Activated CD4-positive, alpha-beta T cell treated with anti-CD3 and anti-CD28 coated beads, Interleukin-2, amount 50 U/mL, for 16 hours (primary cell): ENCODE results near the gene IL12RB2.

Source experiments
- DNase-seq: peaks from one replicate; pipeline ENCODE4 v3.0.0-alpha.2; 2020

The IL12RB2 gene, protein sequence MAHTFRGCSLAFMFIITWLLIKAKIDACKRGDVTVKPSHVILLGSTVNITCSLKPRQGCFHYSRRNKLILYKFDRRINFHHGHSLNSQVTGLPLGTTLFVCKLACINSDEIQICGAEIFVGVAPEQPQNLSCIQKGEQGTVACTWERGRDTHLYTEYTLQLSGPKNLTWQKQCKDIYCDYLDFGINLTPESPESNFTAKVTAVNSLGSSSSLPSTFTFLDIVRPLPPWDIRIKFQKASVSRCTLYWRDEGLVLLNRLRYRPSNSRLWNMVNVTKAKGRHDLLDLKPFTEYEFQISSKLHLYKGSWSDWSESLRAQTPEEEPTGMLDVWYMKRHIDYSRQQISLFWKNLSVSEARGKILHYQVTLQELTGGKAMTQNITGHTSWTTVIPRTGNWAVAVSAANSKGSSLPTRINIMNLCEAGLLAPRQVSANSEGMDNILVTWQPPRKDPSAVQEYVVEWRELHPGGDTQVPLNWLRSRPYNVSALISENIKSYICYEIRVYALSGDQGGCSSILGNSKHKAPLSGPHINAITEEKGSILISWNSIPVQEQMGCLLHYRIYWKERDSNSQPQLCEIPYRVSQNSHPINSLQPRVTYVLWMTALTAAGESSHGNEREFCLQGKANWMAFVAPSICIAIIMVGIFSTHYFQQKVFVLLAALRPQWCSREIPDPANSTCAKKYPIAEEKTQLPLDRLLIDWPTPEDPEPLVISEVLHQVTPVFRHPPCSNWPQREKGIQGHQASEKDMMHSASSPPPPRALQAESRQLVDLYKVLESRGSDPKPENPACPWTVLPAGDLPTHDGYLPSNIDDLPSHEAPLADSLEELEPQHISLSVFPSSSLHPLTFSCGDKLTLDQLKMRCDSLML

GRCh38 chr1:67307251-67308060, at the start of gene IL12RB2:
Gene IL12RB2, plus strand, starts transcription at chr1:67307873. Its CDS starts 12,496 bp downstream, at chr1:67320369.
- DNase-seq: peak; percentile 90

- DNase-seq: no peak
Measured at GRCh38 chr1:67261680-67262079, 46.0 kb upstream of the IL12RB2 start.

- no peak for DNase-seq
Measured at GRCh38 chr1:67262735-67263134, 44.9 kb upstream of the IL12RB2 start.

GRCh38 chr1:67264152-67264551, 43.5 kb upstream of the IL12RB2 start:
- DNase-seq: no peak

DNA sequence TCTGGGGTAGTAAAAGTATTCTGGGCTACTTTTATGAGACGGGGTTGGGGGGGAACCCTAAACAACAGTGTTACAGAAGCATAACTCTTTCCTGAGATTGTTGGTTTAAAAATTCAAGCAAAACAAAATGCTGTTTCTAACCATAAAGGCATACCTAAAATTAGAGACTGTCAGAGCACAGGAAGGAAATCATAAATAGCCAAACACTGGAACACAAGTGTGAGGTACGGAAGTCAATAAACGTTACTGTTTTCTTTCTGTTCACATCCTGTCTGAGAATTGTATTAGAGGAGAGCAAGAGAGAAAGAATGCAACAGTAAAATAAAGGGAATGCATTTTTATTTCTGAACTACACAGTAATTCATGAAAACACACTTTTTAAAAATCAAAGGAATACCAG, 42.8 kb upstream of the IL12RB2 start:
- DNase-seq: no peak

- DNase-seq: no peak
Measured at GRCh38 chr1:67269061-67269460, 38.6 kb upstream of the IL12RB2 start.

DNA sequence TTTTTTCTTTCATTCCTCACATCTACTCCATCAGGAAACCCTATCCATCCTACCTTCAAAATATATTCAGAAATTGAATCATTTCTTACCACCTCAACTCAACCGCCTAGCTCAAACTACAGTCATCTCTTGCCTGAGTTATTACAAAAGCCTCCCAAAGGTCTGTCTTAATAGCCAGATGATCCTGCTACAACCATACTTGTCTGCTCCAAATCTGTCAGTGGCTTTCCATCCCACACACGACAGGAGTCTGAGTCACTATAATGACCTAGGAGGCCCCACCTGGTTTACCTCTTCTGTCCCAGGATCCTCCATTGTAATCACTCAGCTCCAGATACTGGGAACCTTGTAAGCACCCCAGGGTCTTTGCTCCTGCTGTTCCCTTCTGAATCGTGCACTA, 37.1 kb upstream of the IL12RB2 start:
- DNase-seq: peak; percentile 71

GRCh38 chr1:67273591-67273990, 34.1 kb upstream of the IL12RB2 start:
- DNase-seq: peak; percentile 30

DNA sequence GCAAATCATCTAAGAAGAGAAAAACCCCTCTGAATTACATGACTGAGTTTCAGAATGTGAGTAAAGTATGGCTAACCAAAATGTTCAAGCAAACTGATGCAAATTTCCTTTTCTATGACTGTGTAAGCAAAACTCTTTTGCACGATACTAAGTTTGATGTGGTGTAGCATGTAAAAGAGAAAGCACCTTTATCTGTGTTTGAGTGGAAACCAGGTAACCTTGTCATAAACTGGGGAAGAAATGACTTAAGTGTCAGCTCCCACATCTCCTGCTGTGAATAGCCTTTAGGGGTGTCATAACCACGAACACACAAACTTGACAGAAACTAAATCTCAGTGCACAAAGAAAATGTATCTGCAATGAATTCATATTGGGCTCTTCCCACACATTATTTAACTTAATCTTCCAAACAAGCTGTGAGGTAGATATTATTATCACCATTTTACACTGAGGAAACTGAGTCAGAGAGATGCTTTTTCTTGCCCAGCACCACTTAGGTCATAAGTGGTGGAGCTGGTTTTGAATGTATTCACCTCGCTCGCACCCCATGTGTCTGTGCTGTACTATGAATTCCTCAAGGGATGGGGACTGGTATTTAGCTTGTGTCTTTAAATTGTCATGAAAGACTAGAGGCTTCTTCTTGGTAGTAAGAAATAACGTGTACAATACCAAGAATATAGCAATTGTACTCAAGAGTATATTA, 32.9 kb upstream of the IL12RB2 start:
- DNase-seq: peak; percentile 95

DNA sequence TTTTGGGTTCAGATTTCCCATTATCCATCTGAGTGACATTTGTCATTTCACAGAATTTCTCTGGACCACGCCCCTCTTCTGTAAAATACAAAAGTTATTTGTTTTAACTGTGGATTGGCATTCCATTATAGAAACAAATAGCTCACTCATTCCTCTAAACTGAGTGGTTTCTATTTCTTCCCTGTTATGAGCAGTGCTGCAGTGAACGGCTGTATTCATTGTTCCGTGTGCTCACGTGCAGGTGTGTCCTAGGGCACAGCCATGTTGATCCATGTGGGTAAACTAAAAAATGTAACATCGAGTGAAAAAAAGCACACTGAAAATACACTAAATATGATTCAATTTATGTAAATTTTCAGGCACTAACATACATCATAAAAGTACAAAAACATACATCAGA, 27.0 kb upstream of the IL12RB2 start:
- DNase-seq: no peak

GRCh38 chr1:67281244-67281643, 26.4 kb upstream of the IL12RB2 start:
- no peak for DNase-seq

GRCh38 chr1:67285780-67286488, 21.7 kb upstream of the IL12RB2 start:
- peak; percentile 65 for DNase-seq

- DNase-seq: no peak
Measured at GRCh38 chr1:67290236-67290635, 17.4 kb upstream of the IL12RB2 start.

- DNase-seq: peak; percentile 78
Measured at GRCh38 chr1:67294836-67295617, 12.6 kb upstream of the IL12RB2 start.

DNA sequence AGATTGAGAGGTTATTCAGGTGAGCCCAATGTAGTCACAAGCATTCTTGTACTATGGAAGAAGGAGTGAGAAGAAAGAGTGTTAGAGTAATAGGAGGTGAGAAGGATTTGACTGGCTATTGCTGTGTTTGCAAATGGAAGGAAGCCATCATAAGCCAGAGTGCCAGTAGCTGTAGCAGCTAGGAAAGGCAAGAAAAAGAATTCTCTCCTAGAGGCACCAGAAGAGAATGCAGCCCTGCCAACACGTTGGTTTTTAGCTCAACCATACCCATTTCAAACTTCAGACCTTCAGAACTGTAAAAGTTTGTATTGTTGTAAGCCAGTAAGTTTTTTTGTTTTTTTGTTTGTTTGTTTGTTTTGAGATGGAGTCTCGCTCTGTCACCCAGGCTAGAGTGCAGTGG, 8.9 kb upstream of the IL12RB2 start:
- no peak for DNase-seq

DNA sequence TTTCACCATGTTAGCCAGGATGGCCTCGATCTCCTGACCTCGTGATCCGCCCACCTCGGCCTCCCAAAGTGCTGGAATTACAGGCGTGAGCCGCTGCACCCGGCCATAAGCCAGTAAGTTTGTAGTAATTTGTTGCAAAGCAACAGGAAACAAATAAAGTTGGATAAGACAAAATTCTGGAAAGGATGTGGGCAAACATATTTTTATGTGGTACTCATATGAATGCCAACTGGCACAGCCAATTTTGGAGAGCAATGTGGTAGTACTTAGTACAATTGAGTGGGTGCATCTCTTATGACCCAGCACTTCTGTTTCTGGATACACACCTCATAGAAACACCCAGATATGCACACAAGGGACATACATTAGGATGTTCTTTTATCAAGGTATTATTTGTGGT, 8.4 kb upstream of the IL12RB2 start:
- no peak for DNase-seq

DNA sequence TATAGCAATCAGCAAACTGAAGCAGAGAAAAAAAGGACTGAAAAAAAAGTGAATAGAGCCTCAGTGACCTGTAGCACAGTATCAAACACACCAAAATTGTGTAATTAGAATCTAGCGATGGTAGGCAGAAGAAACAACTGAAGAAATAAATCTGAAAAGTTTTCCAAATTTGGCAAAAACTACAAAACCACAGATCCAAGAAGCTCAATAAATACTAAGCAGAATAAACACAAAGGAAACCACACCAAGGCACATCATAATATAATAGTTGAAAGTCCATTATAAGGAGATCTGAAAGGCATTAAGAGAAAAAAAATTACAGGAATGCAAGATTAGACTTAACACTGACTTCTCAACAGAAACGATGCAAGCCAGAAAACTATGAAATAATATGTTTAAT, 7.1 kb upstream of the IL12RB2 start:
- DNase-seq: no peak

DNA sequence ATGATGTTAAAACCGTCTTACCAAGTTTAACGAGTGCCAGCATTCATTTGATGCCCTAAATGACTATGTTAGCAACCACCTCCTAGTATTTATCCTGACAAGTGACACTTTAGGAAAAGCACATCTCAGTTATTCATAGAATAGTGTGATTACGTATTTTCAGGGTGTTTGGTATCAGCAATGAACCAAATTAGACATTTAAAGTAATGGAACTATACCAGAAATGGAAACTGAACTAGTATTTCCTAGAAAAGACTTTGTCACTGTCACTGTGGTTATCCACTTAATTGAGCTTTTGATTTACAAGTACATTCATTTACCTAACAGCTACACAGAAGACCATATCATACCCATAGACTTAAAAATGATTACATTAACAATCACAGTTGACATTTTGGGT, 3.6 kb upstream of the IL12RB2 start:
- peak; percentile 84 for DNase-seq

GRCh38 chr1:67306547-67306946, 1.1 kb upstream of the IL12RB2 start:
- DNase-seq: no peak

DNA sequence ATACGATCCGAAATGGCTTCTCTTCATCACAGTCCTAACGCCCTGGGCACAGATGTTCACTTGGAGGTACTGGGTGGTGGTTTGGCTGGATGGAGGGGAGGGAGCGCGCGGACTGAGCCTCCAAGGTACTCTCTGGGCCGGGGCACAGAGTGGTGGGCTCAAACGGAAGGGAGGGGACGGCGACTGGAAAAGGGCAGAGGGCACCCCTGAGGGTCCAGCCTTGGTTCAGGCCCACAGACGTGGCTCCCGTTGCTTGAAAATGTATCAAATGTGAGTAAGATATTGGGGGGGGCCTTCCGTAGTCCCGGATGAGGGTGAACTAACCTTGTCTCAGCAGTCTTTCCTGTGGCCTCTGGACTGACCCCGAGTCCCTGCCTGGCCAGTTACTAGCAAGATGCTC, 463 bp downstream of the IL12RB2 start:
- DNase-seq: peak; percentile 49

DNA sequence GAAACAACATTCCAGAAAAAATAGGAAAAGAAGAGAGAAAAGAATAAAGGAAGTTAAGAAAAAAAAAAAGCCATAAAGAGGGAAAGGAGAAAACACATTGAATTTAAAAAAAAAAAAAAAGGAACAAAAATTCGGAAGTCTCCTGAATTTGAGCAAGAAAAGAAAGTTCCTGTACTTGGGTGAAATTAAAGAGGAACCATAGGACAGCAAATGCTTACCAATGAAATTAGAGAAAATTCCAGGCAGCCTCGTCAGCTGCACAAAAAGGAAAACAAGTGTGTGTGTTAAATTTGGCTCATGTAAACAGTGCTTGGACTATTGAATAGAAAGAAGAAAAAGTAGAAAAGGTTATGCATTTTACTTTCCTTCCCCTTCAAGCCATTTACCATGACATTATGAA, 4.9 kb downstream of the IL12RB2 start:
- no peak for DNase-seq
